HG03565 (cell line): Measurements from ENCODE around the gene FAM20C.
"Not testable (repeated sequence)": the region's sequence is repeated elsewhere in the genome, so short reads cannot be mapped to it uniquely, and the experiment has no call there.

Source experiments
- ATAC-seq: cut with Tn5 transposase; IDR thresholded peaks from one replicate; pipeline ENCODE4 v1.9.1; 2021; ENCODE audit warnings: mild to moderate bottlenecking, moderate library complexity; ENCODE audit not compliant: unreplicated experiment

Gene FAM20C

DNA sequence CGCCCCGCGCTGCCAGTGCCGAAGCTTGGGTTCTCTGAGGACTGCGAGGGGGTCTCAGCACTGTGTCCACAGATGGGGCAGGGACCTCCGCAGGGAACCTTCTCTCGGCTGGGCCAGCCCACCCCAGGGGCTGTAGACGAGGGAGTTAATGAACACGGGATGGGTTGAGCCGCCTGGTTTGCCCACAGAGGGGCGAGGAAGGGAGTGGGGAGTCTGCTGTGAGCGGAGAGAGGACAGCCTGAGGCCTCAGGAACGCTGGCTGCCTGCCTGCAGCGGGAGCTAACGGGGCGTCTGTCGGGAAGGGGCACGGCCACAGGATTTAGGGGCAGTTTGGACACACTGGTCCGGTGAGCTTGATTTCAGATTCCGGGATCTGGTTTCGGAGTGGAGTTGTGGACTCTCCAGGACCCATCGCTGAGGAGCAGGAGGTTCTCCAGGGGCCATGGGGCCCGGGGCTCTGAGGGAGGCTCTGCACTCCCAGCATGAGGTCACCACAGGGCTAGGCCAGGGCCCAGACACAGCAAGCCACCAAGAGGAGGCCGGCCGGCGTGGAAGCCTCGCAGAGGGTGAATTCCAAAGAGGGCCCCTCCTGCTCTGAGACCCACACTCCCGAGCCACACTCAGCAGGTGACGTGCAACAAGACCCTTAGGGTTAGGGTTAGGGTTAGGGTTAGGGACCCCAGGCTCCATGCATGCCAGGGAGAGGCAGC lies 19.0 kb upstream of the FAM20C start:
- ATAC-seq: no peak

- no peak for ATAC-seq
Observed at GRCh38 chr7:174716-175115, 17.7 kb upstream of the FAM20C start.

- no peak for ATAC-seq
Observed at GRCh38 chr7:175955-176354, 16.4 kb upstream of the FAM20C start.

DNA sequence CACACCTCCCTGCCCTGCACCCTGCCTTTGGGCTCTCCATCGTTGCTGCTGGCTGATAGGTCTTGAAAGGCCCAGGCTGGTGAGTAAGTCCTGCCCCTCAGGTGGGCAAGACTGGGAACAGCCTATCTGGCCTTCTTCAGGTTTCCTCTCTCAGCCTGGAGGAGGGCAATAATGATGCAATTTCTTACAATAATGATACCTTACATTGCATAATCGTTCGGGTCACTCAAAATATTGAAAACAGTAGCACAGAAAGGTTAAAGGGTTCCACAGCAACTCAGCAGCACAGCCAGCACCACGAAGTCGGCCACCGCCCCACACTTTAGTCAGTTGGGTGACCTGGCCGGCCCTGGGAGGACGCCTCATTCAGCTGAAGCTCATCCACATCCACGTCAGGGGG lies 16.0 kb upstream of the FAM20C start:
- ATAC-seq: no peak

GRCh38 chr7:176786-177459 lies 15.4 kb upstream of the FAM20C start:
- ATAC-seq: no peak

- no peak for ATAC-seq
Observed at GRCh38 chr7:178444-178843, 13.9 kb upstream of the FAM20C start.

GRCh38 chr7:179209-179681 lies 13.1 kb upstream of the FAM20C start:
- no peak for ATAC-seq

DNA sequence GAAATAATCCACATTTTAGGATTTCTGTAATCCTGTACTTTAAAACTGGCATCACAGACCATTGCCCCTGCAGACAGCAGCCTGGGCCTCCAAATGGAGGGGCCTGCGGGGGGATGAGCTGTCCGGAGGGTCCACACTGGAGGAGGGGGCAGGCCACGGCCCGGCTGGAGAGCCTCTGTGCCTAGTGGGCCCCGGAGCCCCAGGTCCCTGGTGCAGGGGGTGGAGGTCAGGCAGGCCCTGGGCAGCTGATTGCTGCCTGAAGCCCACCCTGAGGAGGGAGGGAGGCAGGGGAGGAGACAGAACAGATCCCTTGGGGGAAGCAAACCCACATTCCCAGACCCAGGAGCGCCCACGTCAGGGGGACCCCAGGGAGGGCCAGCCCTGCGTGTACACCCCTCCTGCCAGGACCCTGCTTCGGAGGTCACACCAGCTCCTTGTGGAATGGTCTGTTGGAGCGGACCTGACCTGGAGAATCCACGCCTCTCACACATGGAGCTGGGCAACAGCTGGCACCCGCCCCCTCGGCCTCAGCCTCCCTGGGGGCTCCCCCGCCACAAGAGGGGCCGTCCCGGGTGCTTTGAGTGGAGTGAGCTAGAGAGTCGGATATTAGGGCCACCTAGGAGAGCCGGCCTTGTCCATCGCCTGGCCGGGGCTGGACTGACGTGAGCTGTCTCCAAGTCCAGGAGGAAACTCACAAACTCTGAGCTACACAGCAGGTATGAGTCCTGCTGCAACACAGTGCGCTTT lies 12.2 kb upstream of the FAM20C start:
- ATAC-seq: no peak

DNA sequence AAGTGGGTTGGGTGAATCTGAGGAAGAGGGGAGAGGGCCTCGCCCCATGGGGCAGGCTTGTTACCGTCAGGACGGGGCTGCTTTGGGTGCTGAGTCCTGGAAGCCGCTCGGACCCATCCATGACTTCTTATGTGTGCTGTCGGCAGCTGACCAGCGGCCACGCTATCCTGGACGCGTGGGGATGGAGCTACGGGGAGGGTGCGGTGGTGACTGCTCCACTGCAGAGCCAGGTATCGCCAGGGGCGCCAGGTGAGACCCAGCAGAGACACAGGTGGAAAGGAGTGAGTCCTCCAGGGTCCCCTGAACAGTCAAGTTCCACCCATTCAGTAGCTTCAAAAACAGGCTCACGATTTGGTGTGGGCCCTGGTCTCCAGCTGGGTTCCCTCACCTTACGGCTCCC lies 10.6 kb upstream of the FAM20C start:
- no peak for ATAC-seq

GRCh38 chr7:182502-182901 lies 9.9 kb upstream of the FAM20C start:
- ATAC-seq: not testable (repeated sequence)

- no peak for ATAC-seq
Observed at GRCh38 chr7:183496-184292, 8.7 kb upstream of the FAM20C start.

GRCh38 chr7:184294-185264 lies 7.8 kb upstream of the FAM20C start:
- ATAC-seq: no peak

- no peak for ATAC-seq
Observed at GRCh38 chr7:186516-187113, 5.8 kb upstream of the FAM20C start.

GRCh38 chr7:187227-187927 lies 5.0 kb upstream of the FAM20C start:
- ATAC-seq: no peak

- ATAC-seq: no peak
Observed at GRCh38 chr7:188174-188573, 4.2 kb upstream of the FAM20C start.

DNA sequence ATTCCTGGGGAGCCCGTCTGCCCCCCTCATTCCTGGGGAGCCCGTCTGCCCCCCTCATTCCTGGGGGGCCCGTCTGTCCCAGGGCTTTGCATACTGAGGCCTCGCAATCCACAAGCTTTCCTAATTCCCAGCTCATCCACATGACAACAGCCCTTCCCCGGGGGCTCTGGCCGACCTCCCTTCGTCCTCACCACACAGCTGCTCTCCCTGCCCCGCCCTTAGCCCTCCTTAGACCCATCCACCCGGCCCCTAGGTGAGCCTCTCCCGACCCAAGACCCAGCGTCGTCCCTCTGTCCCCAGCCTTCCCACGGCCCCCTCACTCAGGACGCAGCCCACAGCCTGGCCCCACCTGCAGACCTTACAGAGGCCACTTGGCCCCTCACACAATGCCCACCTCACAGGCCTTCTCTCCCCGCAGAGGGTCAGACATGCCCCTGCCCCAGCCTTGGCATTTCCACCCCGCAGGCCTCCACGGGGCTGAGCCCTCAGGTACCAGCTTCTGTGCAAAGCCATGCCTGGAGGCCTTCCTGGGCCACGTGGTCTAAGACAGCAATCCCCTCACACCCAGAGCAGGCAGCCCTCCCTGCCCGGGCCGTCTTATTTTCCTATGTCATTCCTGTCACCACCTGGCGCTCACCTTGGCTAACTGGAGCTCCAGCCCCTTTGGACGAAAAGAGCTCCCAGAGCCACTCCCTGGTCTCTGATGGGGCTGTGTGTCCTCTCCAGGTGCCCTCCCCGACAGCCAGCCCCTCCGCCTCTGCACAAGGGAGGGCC lies 3.5 kb upstream of the FAM20C start:
- no peak for ATAC-seq

DNA sequence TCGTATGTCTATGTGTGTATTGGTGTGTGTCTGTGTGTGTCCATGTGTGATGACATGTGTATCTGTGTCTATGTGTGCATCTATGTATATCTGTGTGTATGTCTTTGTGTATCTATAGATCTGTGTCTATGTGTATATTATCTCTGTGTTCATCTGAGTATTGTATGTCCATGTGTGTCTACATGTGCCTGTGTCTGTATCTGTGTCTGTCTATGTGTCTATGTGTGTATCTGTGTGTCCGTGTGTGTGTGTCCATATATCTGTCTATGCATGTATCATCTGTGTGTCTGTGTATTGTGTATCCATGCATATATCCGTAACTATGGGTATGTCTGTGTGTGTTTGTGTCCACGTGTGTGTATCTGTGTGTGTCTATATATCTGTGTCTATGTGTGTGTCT lies 2.7 kb upstream of the FAM20C start:
- no peak for ATAC-seq

DNA sequence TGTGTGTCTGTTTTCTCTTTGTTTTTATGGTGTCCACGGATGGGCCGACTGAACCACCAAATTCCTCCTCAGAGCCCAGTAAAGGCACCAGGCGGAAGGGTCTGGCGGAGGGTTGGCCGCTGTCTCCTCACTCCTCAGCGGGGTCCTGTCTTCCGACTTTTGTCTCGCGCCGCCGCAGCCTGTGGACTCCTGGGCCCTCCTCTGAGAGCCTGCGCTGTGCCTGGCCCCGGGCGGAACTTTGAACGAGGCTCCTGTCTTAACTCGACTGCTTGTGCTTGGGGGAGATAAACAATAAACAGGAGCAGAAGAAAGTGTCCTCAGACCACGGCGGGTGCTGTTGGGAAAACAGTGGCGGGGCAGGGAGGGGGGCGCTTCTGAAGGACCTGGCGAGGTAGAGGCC lies 2.2 kb upstream of the FAM20C start:
- no peak for ATAC-seq
